Measurements from ENCODE around the gene FAM181A. TPM values are rescaled to one million over a fixed set of nuclear protein-coding genes. Genes with fewer than 3 reads are reported as not detected.

The FAM181A gene
- total RNA-seq, 1 experiment from 2014 or later = not detected

- Mint-ChIP-seq H3K27ac (ENCODE audit: unreplicated experiment) (no peak overlapping the region), H3K4me3 (ENCODE audit: low read depth, unreplicated experiment) (no peak overlapping the region), H3K27me3 (ENCODE audit: unreplicated experiment) (peaks cover 44% of the 10 kb centered on the region), H3K9me3 (ENCODE audit: low read depth, unreplicated experiment) (no peaks in the 10 kb centered on the region), H3K4me1 (ENCODE audit: low read depth, unreplicated experiment) (no peaks in the 10 kb centered on the region), H3K36me3 (ENCODE audit: insufficient read depth, unreplicated experiment) (no peaks in the 10 kb centered on the region)
- no peak for DNase-seq
- intact Hi-C loops (cut with micrococcal nuclease; ENCODE audit: unreplicated experiment) = no loop called here
- CTCF ChIA-PET = interaction anchor here (3.7 kb wide), 1 partner anchor 11 kb away, joined by 13 read pairs; no protein-coding TSS in a partner anchor
- TF ChIP-seq CTCF (IDR thresholded peaks at IDR 0.05; ENCODE audit: unreplicated experiment) = no peak
- BruUV-seq (replicated peaks) = no TSS peak
Measured at GRCh38 chr14:93925374-93925895, 1.7 kb upstream of the FAM181A start.

GRCh38 chr14:93926245-93926872 is 785 bp upstream of the FAM181A start:
- no peak for TF ChIP-seq CTCF (IDR thresholded peaks at IDR 0.05; ENCODE audit: unreplicated experiment)
- no peaks in the 10 kb centered on the region for H3K4me1 Mint-ChIP-seq (ENCODE audit: low read depth, unreplicated experiment)
- no peaks in the 10 kb centered on the region for H3K9me3 Mint-ChIP-seq (ENCODE audit: low read depth, unreplicated experiment)
- BruUV-seq (replicated peaks) = no TSS peak
- no peak overlapping the region for H3K4me3 Mint-ChIP-seq (ENCODE audit: low read depth, unreplicated experiment)
- no peak overlapping the region for H3K27ac Mint-ChIP-seq (ENCODE audit: unreplicated experiment)
- peaks cover 39% of the 10 kb centered on the region for H3K27me3 Mint-ChIP-seq (ENCODE audit: unreplicated experiment)
- H3K36me3 Mint-ChIP-seq (ENCODE audit: insufficient read depth, unreplicated experiment) = no peaks in the 10 kb centered on the region
- CTCF ChIA-PET = interaction anchor here (3.7 kb wide), 1 partner anchor 10 kb away, joined by 13 read pairs; no protein-coding TSS in a partner anchor
- DNase-seq = no peak
- intact Hi-C loops (cut with micrococcal nuclease; ENCODE audit: unreplicated experiment) = no loop called here

- Mint-ChIP-seq H3K27ac (ENCODE audit: unreplicated experiment) (no peak overlapping the region), H3K9me3 (ENCODE audit: low read depth, unreplicated experiment) (no peaks in the 10 kb centered on the region), H3K36me3 (ENCODE audit: insufficient read depth, unreplicated experiment) (no peaks in the 10 kb centered on the region), H3K4me3 (ENCODE audit: low read depth, unreplicated experiment) (no peak overlapping the region), H3K27me3 (ENCODE audit: unreplicated experiment) (peaks cover 48% of the 10 kb centered on the region), H3K4me1 (ENCODE audit: low read depth, unreplicated experiment) (no peaks in the 10 kb centered on the region)
- DNase-seq = no peak
- intact Hi-C loops (cut with micrococcal nuclease; ENCODE audit: unreplicated experiment) = no loop called here
- CTCF ChIA-PET = no interaction called here
- TF ChIP-seq CTCF (IDR thresholded peaks at IDR 0.05; ENCODE audit: unreplicated experiment) = no peak
- BruUV-seq (replicated peaks) = no TSS peak
Measured at GRCh38 chr14:93927800-93928145, 629 bp downstream of the FAM181A start.

- BruUV-seq (replicated peaks) = no TSS peak
- peaks cover 48% of the 10 kb centered on the region for H3K27me3 Mint-ChIP-seq (ENCODE audit: unreplicated experiment)
- H3K36me3 Mint-ChIP-seq (ENCODE audit: insufficient read depth, unreplicated experiment) = no peaks in the 10 kb centered on the region
- no peak for DNase-seq
- H3K9me3 Mint-ChIP-seq (ENCODE audit: low read depth, unreplicated experiment) = no peaks in the 10 kb centered on the region
- intact Hi-C loops (cut with micrococcal nuclease; ENCODE audit: unreplicated experiment) = no loop called here
- H3K4me3 Mint-ChIP-seq (ENCODE audit: low read depth, unreplicated experiment) = no peak overlapping the region
- H3K4me1 Mint-ChIP-seq (ENCODE audit: low read depth, unreplicated experiment) = no peaks in the 10 kb centered on the region
- no peak overlapping the region for H3K27ac Mint-ChIP-seq (ENCODE audit: unreplicated experiment)
- CTCF ChIA-PET = interaction anchor here (0.6 kb wide), 1 partner anchor 22 kb away, joined by 3 read pairs; no protein-coding TSS in a partner anchor
- no peak for TF ChIP-seq CTCF (IDR thresholded peaks at IDR 0.05; ENCODE audit: unreplicated experiment)
Measured at GRCh38 chr14:93928184-93929047, 1.3 kb downstream of the FAM181A start.

Data from Calu3 (cell line).